PC-9 (cell line): ENCODE data around the gene B3GNT5. TPM values are rescaled to one million over a fixed set of nuclear protein-coding genes. Genes with fewer than 3 reads are reported as not detected.

Experiments used
- BruUV-seq: library from RNA; stranded (reverse); fragments of 400-500 nt; replicated peaks from 2 replicates; lab custom pipeline; 2021; lab: Mats Ljungman, UMichigan
- CTCF ChIA-PET: fragments of 300-600 bp; sonication (Branson Sonifier 250); formaldehyde crosslinking; loops from one replicate; lab custom pipeline; 2022; ENCODE audit warnings: antibody characterized with exemption; lab: Charles Lee
- POLR2A ChIA-PET: fragments of 300-600 bp; sonication (Branson Sonifier 250); formaldehyde crosslinking; loops from one replicate; lab custom pipeline; 2022; ENCODE audit warnings: antibody characterized with exemption; ENCODE audit not compliant: unreplicated experiment; lab: Charles Lee
- DNase-seq, 2 experiments: peaks; one replicate each; pipeline versions ENCODE4 v3.0.0 to v3.0.0-alpha.2; 2015 to 2022; ENCODE audit warnings: mixed read lengths in 1 of 2
- H2AFZ ChIP-seq: fragments of 200-600 bp; sonication (generic); 2 replicates; pipeline ENCODE4 v1.8.1; 2017; ENCODE audit warnings: antibody characterized with exemption
- H3F3A ChIP-seq: fragments of 200-600 bp; sonication (generic); 2 replicates; pipeline ENCODE4 v1.8.1; 2017; ENCODE audit warnings: antibody characterized with exemption, mild to moderate bottlenecking, low read depth; ENCODE audit not compliant: insufficient read depth
- H3K27ac ChIP-seq: fragments of 200-600 bp; sonication (generic); 2 replicates; pipeline ENCODE4 v1.6.1; 2016; ENCODE audit warnings: mixed run types
- H3K27me3 ChIP-seq: fragments of 200-600 bp; sonication (generic); 2 replicates; pipeline ENCODE4 v1.6.1; 2016; ENCODE audit warnings: low read depth, mixed run types; ENCODE audit not compliant: insufficient read depth
- H3K36me3 ChIP-seq: fragments of 200-600 bp; sonication (generic); 2 replicates; pipeline ENCODE4 v1.6.1; 2016; ENCODE audit warnings: low read depth, mixed run types
- H3K4me1 ChIP-seq: fragments of 200-600 bp; sonication (generic); replicated peaks from 2 replicates; pipeline ENCODE4 v1.6.1; 2016; ENCODE audit warnings: mixed run types; ENCODE audit not compliant: insufficient read depth
- H3K4me2 ChIP-seq: fragments of 200-600 bp; sonication (generic); 2 replicates; pipeline ENCODE4 v1.6.1; 2017; ENCODE audit warnings: mixed run types
- H3K4me3 ChIP-seq: fragments of 200-600 bp; sonication (generic); 2 replicates; pipeline ENCODE4 v1.6.1; 2016; ENCODE audit warnings: mixed run types
- H3K79me2 ChIP-seq: fragments of 200-600 bp; sonication (generic); 2 replicates; pipeline ENCODE4 v1.6.1; 2017; ENCODE audit warnings: low read depth, mixed run types
- H3K9me2 ChIP-seq: fragments of 200-600 bp; sonication (generic); 2 replicates; pipeline ENCODE4 v1.8.1; 2017; ENCODE audit warnings: mild to moderate bottlenecking; ENCODE audit not compliant: insufficient read depth
- H3K9me3 ChIP-seq: fragments of 200-600 bp; sonication (generic); 2 replicates; pipeline ENCODE4 v1.8.1; 2016; ENCODE audit warnings: low read depth; ENCODE audit not compliant: insufficient read depth
- H4K20me1 ChIP-seq: fragments of 200-600 bp; sonication (generic); 2 replicates; pipeline ENCODE4 v1.8.1; 2017; ENCODE audit not compliant: insufficient read depth
- EZH2 ChIP-seq: fragments of 200-600 bp; sonication (generic); IDR thresholded peaks from 2 replicates; pipeline ENCODE4 v1.8.0; 2017; ENCODE audit warnings: antibody characterized with exemption, low read depth
- intact Hi-C: fragments of 100-400 bp; cut with micrococcal nuclease; formaldehyde crosslinking; loops from one replicate; pipeline ENCODE4 v1.10.0; 2022; ENCODE audit not compliant: unreplicated experiment
- total RNA-seq: library from RNA; stranded (reverse); gene quantifications from 2 replicates; pipeline ENCODE4 v1.2.3, GENCODE V29; 2021
- TF ChIP-seq, protein P1 (sequence below): fragments of 200-600 bp; sonication (generic); conservative IDR thresholded peaks from 2 replicates; pipeline ENCODE4 v1.6.1; 2017; ENCODE audit warnings: mixed run types, antibody characterized with exemption, mild to moderate bottlenecking, moderate library complexity

Gene B3GNT5
- total RNA-seq, 1 experiment from 2014 or later: 30.7 TPM

DNA sequence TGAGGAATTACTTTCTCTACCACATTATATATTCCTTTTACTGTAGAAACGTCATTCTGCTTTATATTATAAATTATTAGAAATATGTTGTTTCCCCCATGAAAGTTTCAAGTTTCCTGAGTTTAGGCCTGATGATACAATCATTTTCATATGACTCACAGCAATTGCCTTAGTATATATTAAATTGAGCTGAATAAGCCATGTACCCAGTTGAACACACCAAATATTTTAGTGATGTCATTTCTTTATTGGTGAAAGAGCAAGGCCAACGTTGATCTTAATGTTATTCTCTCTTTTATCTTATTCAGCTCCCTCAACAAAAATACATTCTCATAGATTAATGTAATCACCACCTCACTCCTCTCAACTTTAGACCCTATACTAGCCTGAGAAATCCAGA lies 30.8 kb downstream of the B3GNT5 start:
- Histone ChIP-seq H3K9me2 (no peaks in the 10 kb centered on the region), H3K27me3 (no peaks in the 10 kb centered on the region), H2AFZ (no peak overlapping the region), H3F3A (peaks cover 38% of the 10 kb centered on the region), H3K4me1 (peaks cover 58% of the 10 kb centered on the region), H3K9me3 (no peaks in the 10 kb centered on the region), H3K79me2 (peaks cover 18% of the 10 kb centered on the region), H3K4me2 (peak overlapping the region; percentile 7; the same call in 1 of the 2 replicates), H3K27ac (peak overlapping the region; percentile 97), H3K36me3 (no peaks in the 10 kb centered on the region), H3K4me3 (no peak overlapping the region), H4K20me1 (no peaks in the 10 kb centered on the region)
- no TSS peak for BruUV-seq
- no peak for DNase-seq
- ChIA-PET POLR2A (interaction anchor here (0.6 kb wide), 1 partner anchor 9 kb away, joined by 6 read pairs; no protein-coding TSS in a partner anchor), CTCF (no interaction called here)
- intact Hi-C loops: no loop called here
- no peak for TF ChIP-seq EZH2
- TF ChIP-seq, protein P1, sequence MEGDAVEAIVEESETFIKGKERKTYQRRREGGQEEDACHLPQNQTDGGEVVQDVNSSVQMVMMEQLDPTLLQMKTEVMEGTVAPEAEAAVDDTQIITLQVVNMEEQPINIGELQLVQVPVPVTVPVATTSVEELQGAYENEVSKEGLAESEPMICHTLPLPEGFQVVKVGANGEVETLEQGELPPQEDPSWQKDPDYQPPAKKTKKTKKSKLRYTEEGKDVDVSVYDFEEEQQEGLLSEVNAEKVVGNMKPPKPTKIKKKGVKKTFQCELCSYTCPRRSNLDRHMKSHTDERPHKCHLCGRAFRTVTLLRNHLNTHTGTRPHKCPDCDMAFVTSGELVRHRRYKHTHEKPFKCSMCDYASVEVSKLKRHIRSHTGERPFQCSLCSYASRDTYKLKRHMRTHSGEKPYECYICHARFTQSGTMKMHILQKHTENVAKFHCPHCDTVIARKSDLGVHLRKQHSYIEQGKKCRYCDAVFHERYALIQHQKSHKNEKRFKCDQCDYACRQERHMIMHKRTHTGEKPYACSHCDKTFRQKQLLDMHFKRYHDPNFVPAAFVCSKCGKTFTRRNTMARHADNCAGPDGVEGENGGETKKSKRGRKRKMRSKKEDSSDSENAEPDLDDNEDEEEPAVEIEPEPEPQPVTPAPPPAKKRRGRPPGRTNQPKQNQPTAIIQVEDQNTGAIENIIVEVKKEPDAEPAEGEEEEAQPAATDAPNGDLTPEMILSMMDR: no peak

GRCh38 chr3:183284570-183284969 lies 31.5 kb downstream of the B3GNT5 start:
- H3K4me1 ChIP-seq: peaks cover 56% of the 10 kb centered on the region
- no peak overlapping the region for H2AFZ ChIP-seq
- 0 out of 2 replicates have a peak overlapping the region, but pooled peaks have one; percentile 18 for H3K4me3 ChIP-seq
- peak overlapping the region; percentile 86 for H3K4me2 ChIP-seq
- TF ChIP-seq EZH2: no peak
- TF ChIP-seq, protein P1: no peak
- DNase-seq: no peak
- ChIA-PET POLR2A (interaction anchor here (0.6 to 0.7 kb wide), 3 partner anchors 10 to 31 kb away, joined by 4 to 6 read pairs (median 5); no protein-coding TSS in a partner anchor), CTCF (no interaction called here)
- H4K20me1 ChIP-seq: no peaks in the 10 kb centered on the region
- H3K27ac ChIP-seq: peak overlapping the region; percentile 97
- no peaks in the 10 kb centered on the region for H3K27me3 ChIP-seq
- intact Hi-C loops: no loop called here
- no peaks in the 10 kb centered on the region for H3K9me3 ChIP-seq
- H3K79me2 ChIP-seq: peaks cover 24% of the 10 kb centered on the region
- BruUV-seq: no TSS peak
- no peaks in the 10 kb centered on the region for H3K36me3 ChIP-seq
- H3K9me2 ChIP-seq: no peaks in the 10 kb centered on the region
- H3F3A ChIP-seq: peaks cover 38% of the 10 kb centered on the region

- H2AFZ ChIP-seq: no peak overlapping the region
- TSS peak; percentile 99 for BruUV-seq
- peak overlapping the region; percentile 97 for H3K27ac ChIP-seq
- peaks cover 38% of the 10 kb centered on the region for H3F3A ChIP-seq
- peak overlapping the region; percentile 86 for H3K4me2 ChIP-seq
- TF ChIP-seq, protein P1: no peak
- no peak for TF ChIP-seq EZH2
- no peaks in the 10 kb centered on the region for H3K9me3 ChIP-seq
- H3K79me2 ChIP-seq: peaks cover 24% of the 10 kb centered on the region
- POLR2A ChIA-PET: interaction anchor here (0.6 to 1.4 kb wide), 8 partner anchors 10 to 1084 kb away, joined by 3 to 16 read pairs (median 6); no protein-coding TSS in a partner anchor
- H4K20me1 ChIP-seq: no peaks in the 10 kb centered on the region
- peaks cover 60% of the 10 kb centered on the region for H3K4me1 ChIP-seq
- no peaks in the 10 kb centered on the region; the same call in 1 of the 2 replicates for H3K36me3 ChIP-seq
- H3K9me2 ChIP-seq: no peaks in the 10 kb centered on the region
- no peaks in the 10 kb centered on the region for H3K27me3 ChIP-seq
- DNase-seq: no peak
- intact Hi-C loops: loop anchor here (1.0 to 5.0 kb wide), 4 partner anchors 10 to 97 kb away; partner anchors contain the start of gene B3GNT5
- peak overlapping the region; percentile 18; the same call in 1 of the 2 replicates for H3K4me3 ChIP-seq
- CTCF ChIA-PET: interaction anchor here (0.7 to 2.0 kb wide), 6 partner anchors 19 to 1453 kb away, joined by 3 to 8 read pairs (median 4); partner anchors contain the start of gene B3GNT5
These were observed 32.3 kb downstream of the B3GNT5 start for GRCh38 chr3:183285318-183285717.
